Spleen (tissue), 7 donors: Measurements from ENCODE around the gene MAPK10.

Experiments used
- CTCF ChIP-seq, 11 experiments: fragments of 200-600 bp in 7 of 11; fragments of 450-650 bp in 4 of 11; sonication (generic) in 4 of 11; IDR thresholded peaks in 8 of 11; conservative IDR thresholded peaks in 3 of 11; 1 replicate in 7 of 11; 2 replicates in 4 of 11; pipeline versions ENCODE4 v1.4.0 to v1.8.0; 2016 to 2021; ENCODE audit warnings: antibody characterized with exemption in 11 of 11, inconsistent platforms in 4 of 11, mild to moderate bottlenecking in 1 of 11
- POLR2A ChIP-seq, 3 donors: fragments of 450-650 bp; IDR thresholded peaks; one replicate each; pipeline ENCODE4 v1.5.1; 2017; ENCODE audit warnings: antibody characterized with exemption in 3 of 3, mild to moderate bottlenecking in 1 of 3
- POLR2AphosphoS5 ChIP-seq, 3 donors: sonication (generic); formaldehyde crosslinking; IDR thresholded peaks; one replicate each; pipeline ENCODE4 v1.5.1; 2017; ENCODE audit warnings: antibody characterized with exemption in 3 of 3
- donor health status: DM: no; HTN: no; CAD: no; lungs with moderate emphysema.
- donor health status: DM: no; HTN: no; CAD: no.
- donor health status: DM: no; HTN: no; CAD: no.

- no peak for TF ChIP-seq CTCF (IDR thresholded peaks at IDR 0.05 in 8 of 11, conservative IDR thresholded peaks at IDR 0.05 in 3 of 11)
- no peak for TF ChIP-seq POLR2A (IDR thresholded peaks at IDR 0.05)
- no peak for TF ChIP-seq POLR2AphosphoS5 (IDR thresholded peaks at IDR 0.05)
Measured at GRCh38 chr4:86089781-86090323, 270.0 kb downstream of the MAPK10 start.
